GM12801 (cell line): ENCODE data around the gene BPIFB4.

Source experiments
- TF ChIP-seq, protein P1 (sequence below): IDR thresholded peaks from one replicate; pipeline ENCODE4 v1.5.1; 2011; ENCODE audit warnings: control low read depth; ENCODE audit not compliant: insufficient read length; ENCODE audit errors: extremely low read depth

BPIFB4 gene

GRCh38 chr20:33092361-33092760 lies 12.9 kb downstream of the BPIFB4 start:
- TF ChIP-seq, protein P1, sequence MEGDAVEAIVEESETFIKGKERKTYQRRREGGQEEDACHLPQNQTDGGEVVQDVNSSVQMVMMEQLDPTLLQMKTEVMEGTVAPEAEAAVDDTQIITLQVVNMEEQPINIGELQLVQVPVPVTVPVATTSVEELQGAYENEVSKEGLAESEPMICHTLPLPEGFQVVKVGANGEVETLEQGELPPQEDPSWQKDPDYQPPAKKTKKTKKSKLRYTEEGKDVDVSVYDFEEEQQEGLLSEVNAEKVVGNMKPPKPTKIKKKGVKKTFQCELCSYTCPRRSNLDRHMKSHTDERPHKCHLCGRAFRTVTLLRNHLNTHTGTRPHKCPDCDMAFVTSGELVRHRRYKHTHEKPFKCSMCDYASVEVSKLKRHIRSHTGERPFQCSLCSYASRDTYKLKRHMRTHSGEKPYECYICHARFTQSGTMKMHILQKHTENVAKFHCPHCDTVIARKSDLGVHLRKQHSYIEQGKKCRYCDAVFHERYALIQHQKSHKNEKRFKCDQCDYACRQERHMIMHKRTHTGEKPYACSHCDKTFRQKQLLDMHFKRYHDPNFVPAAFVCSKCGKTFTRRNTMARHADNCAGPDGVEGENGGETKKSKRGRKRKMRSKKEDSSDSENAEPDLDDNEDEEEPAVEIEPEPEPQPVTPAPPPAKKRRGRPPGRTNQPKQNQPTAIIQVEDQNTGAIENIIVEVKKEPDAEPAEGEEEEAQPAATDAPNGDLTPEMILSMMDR: no peak

DNA sequence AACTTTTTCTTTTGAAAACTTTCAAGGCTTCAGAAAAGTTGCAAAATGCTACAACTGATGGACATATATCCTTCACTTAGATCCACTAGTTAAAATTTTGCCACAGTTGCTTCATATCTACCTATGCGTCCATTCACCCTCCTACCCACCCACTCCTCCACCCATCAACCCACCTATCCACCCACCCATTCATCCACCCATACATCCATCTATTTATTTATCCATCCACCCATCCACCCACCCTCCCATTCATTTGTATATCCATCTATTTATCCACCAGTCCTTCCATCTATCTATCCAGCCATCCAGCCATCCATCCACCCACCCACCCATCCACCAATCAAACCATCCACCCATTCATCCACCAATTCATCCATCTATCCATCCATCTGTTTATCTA lies 13.6 kb downstream of the BPIFB4 start:
- TF ChIP-seq, protein P1: no peak

DNA sequence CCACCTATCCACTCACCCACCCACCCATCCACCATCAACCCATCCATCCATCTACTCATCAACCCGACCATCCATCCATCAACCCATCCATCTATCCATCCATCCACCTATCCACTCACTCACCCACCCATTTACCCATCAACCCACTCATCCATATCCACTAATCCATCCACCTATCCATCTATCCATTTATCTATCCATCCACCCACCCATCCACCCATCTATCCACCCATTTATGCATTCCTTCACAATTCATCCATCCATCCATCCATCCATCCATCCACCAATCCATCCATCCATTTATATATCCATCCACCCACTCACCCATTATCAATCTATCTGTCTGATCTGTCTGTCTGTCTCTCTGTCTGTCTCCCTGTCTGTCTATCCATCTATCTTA lies 14.1 kb downstream of the BPIFB4 start:
- TF ChIP-seq, protein P1: no peak

GRCh38 chr20:33095249-33095648 lies 15.8 kb downstream of the BPIFB4 start:
- TF ChIP-seq, protein P1: no peak

GRCh38 chr20:33097001-33097400 lies 17.6 kb downstream of the BPIFB4 start:
- TF ChIP-seq, protein P1: no peak

GRCh38 chr20:33099843-33100538 lies 20.5 kb downstream of the BPIFB4 start:
- TF ChIP-seq, protein P1: no peak

DNA sequence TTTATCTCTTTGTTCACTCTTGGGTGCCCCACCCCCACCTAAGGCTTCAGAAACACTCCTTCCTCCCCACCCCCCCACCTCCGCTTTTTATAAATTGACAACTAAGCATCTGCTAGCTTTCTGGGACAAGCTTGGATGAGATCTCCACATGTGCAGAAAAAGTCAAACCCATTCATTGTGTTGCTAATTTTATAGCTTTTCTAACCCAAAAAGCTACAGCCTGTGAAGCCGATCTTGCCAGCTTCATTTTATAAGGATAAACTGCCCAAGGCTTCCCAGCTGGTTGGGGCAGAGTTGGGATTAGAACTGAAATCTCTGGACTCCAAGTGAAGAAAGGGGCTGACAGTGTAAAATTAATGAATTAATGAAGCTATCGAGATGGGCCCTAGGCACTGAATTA lies 24.1 kb downstream of the BPIFB4 start:
- TF ChIP-seq, protein P1: no peak
